ENCODE data around the gene GLE1. TPM values are rescaled to one million over a fixed set of nuclear protein-coding genes. Genes with fewer than 3 reads are reported as not detected.
"Not testable (repeated sequence)": the region's sequence is repeated elsewhere in the genome, so short reads cannot be mapped to it uniquely, and the experiment has no call there.

Gene GLE1
- total RNA-seq, 1 experiment from 2014 or later: 74.2 TPM

GRCh38 chr9:128505414-128505765 is 871 bp downstream of the GLE1 start:
- intact Hi-C loops (cut with micrococcal nuclease; ENCODE audit: unreplicated experiment): loop anchor here (2.0 kb wide), 1 partner anchor 211 kb away; no protein-coding TSS in a partner anchor
- peak overlapping the region; percentile 93; the same call in 1 of the 2 replicates for H2AFZ ChIP-seq
- H3K4me1 ChIP-seq (replicated peaks; ENCODE audit: insufficient read depth): peaks cover 17% of the 10 kb centered on the region
- H3K9me2 ChIP-seq (ENCODE audit: insufficient read depth): no peaks in the 10 kb centered on the region
- H3K9me3 ChIP-seq (ENCODE audit: insufficient read depth, low read depth): no peaks in the 10 kb centered on the region
- no peaks in the 10 kb centered on the region for H3K27me3 ChIP-seq (ENCODE audit: insufficient read depth, low read depth)
- BruUV-seq (replicated peaks): no TSS peak
- peaks cover 10% of the 10 kb centered on the region; the same call in 1 of the 2 replicates for H3K36me3 ChIP-seq (ENCODE audit: low read depth)
- CTCF ChIA-PET: interaction anchor here (0.9 to 1.2 kb wide), 2 partner anchors 84 to 143 kb away, joined by 3 to 4 read pairs; partner anchors contain the start of gene CERCAM
- peak overlapping the region; percentile 94 for H3K4me3 ChIP-seq
- 0 out of 2 replicates have a peak, but pooled peaks cover 5% of the 10 kb centered on the region for H4K20me1 ChIP-seq (ENCODE audit: insufficient read depth)
- peak in 1 of 2 experiments; percentile 41 for DNase-seq
- peak overlapping the region; percentile 91 for H3K4me2 ChIP-seq
- peaks cover 15% of the 10 kb centered on the region; the same call in 1 of the 2 replicates for H3F3A ChIP-seq (ENCODE audit: insufficient read depth, low read depth)
- TF ChIP-seq EZH2 (IDR thresholded peaks at IDR 0.05; ENCODE audit: low read depth): no peak
- H3K27ac ChIP-seq: no peak overlapping the region; the same call in 1 of the 2 replicates
- POLR2A ChIA-PET (ENCODE audit: unreplicated experiment): interaction anchor here (0.6 to 0.7 kb wide), 2 partner anchors 130 to 201 kb away, joined by 4 to 5 read pairs; no protein-coding TSS in a partner anchor
- H3K79me2 ChIP-seq (ENCODE audit: low read depth): peaks cover 28% of the 10 kb centered on the region

DNA sequence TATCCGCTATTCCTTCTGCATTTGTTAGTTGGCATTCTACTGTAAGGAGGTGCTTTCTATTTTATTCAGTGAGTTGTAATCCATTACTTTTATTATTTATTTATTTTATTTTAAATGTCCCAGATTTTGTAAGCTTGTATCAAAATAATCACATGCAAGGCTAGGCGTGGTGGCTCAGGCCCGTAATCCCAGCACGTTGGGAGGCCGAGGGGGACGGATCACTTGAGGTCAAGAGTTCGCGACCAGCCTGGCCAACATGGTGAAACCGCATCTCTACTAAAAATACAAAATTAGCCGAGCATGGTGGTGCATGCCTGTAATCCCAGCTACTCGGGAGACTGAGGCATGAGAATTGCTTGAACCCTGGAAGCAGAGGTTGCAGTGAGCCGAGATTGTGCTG is 1.4 kb downstream of the GLE1 start:
- CTCF ChIA-PET; H3K27ac ChIP-seq; H3K36me3 ChIP-seq (ENCODE audit: low read depth); H3K9me2 ChIP-seq (ENCODE audit: insufficient read depth); H4K20me1 ChIP-seq (ENCODE audit: insufficient read depth); H2AFZ ChIP-seq; DNase-seq; H3K9me3 ChIP-seq (ENCODE audit: insufficient read depth, low read depth); POLR2A ChIA-PET (ENCODE audit: unreplicated experiment); H3K27me3 ChIP-seq (ENCODE audit: insufficient read depth, low read depth); BruUV-seq (replicated peaks): not testable (repeated sequence)
- Histone ChIP-seq H3K4me2 (peak overlapping the region; percentile 91), H3F3A (ENCODE audit: insufficient read depth, low read depth) (peaks cover 15% of the 10 kb centered on the region; the same call in 1 of the 2 replicates), H3K4me3 (peak overlapping the region; percentile 94; the same call in 1 of the 2 replicates), H3K79me2 (ENCODE audit: low read depth) (peaks cover 28% of the 10 kb centered on the region), H3K4me1 (replicated peaks; ENCODE audit: insufficient read depth) (peaks cover 17% of the 10 kb centered on the region)
- intact Hi-C loops (cut with micrococcal nuclease; ENCODE audit: unreplicated experiment): loop anchor here (2.0 kb wide), 1 partner anchor 211 kb away; no protein-coding TSS in a partner anchor

GRCh38 chr9:128512820-128513219 is 8.3 kb downstream of the GLE1 start:
- H3K27ac ChIP-seq: no peak overlapping the region
- no peaks in the 10 kb centered on the region for H3K9me3 ChIP-seq (ENCODE audit: insufficient read depth, low read depth)
- no peak overlapping the region for H3K4me3 ChIP-seq
- no peak overlapping the region for H3K4me2 ChIP-seq
- no TSS peak for BruUV-seq (replicated peaks)
- no peaks in the 10 kb centered on the region for H3K4me1 ChIP-seq (replicated peaks; ENCODE audit: insufficient read depth)
- intact Hi-C loops (cut with micrococcal nuclease; ENCODE audit: unreplicated experiment): no loop called here
- POLR2A ChIA-PET (ENCODE audit: unreplicated experiment): no interaction called here
- 0 out of 2 replicates have a peak, but pooled peaks cover 3% of the 10 kb centered on the region for H3F3A ChIP-seq (ENCODE audit: insufficient read depth, low read depth)
- no peaks in the 10 kb centered on the region for H3K27me3 ChIP-seq (ENCODE audit: insufficient read depth, low read depth)
- DNase-seq: no peak
- H4K20me1 ChIP-seq (ENCODE audit: insufficient read depth): no peaks in the 10 kb centered on the region
- TF ChIP-seq, protein P1, sequence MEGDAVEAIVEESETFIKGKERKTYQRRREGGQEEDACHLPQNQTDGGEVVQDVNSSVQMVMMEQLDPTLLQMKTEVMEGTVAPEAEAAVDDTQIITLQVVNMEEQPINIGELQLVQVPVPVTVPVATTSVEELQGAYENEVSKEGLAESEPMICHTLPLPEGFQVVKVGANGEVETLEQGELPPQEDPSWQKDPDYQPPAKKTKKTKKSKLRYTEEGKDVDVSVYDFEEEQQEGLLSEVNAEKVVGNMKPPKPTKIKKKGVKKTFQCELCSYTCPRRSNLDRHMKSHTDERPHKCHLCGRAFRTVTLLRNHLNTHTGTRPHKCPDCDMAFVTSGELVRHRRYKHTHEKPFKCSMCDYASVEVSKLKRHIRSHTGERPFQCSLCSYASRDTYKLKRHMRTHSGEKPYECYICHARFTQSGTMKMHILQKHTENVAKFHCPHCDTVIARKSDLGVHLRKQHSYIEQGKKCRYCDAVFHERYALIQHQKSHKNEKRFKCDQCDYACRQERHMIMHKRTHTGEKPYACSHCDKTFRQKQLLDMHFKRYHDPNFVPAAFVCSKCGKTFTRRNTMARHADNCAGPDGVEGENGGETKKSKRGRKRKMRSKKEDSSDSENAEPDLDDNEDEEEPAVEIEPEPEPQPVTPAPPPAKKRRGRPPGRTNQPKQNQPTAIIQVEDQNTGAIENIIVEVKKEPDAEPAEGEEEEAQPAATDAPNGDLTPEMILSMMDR (conservative IDR thresholded peaks at IDR 0.05): no peak
- TF ChIP-seq EZH2 (IDR thresholded peaks at IDR 0.05; ENCODE audit: low read depth): no peak
- H3K79me2 ChIP-seq (ENCODE audit: low read depth): 0 out of 2 replicates have a peak, but pooled peaks cover 1% of the 10 kb centered on the region
- CTCF ChIA-PET: interaction anchor here (0.6 kb wide), 1 partner anchor 113 kb away, joined by 4 read pairs; no protein-coding TSS in a partner anchor
- no peak overlapping the region for H2AFZ ChIP-seq
- no peaks in the 10 kb centered on the region for H3K9me2 ChIP-seq (ENCODE audit: insufficient read depth)
- H3K36me3 ChIP-seq (ENCODE audit: low read depth): peaks cover 39% of the 10 kb centered on the region

- Histone ChIP-seq H3K4me1 (replicated peaks; ENCODE audit: insufficient read depth) (no peaks in the 10 kb centered on the region), H3K4me2 (no peak overlapping the region), H2AFZ (no peak overlapping the region), H3K27me3 (ENCODE audit: insufficient read depth, low read depth) (no peaks in the 10 kb centered on the region), H3K9me2 (ENCODE audit: insufficient read depth) (no peaks in the 10 kb centered on the region), H3K36me3 (ENCODE audit: low read depth) (peaks cover 37% of the 10 kb centered on the region), H3K9me3 (ENCODE audit: insufficient read depth, low read depth) (no peaks in the 10 kb centered on the region), H3K4me3 (no peak overlapping the region), H3F3A (ENCODE audit: insufficient read depth, low read depth) (0 out of 2 replicates have a peak, but pooled peaks cover 12% of the 10 kb centered on the region), H4K20me1 (ENCODE audit: insufficient read depth) (no peaks in the 10 kb centered on the region), H3K27ac (no peak overlapping the region), H3K79me2 (ENCODE audit: low read depth) (0 out of 2 replicates have a peak, but pooled peaks cover 5% of the 10 kb centered on the region)
- no peak for TF ChIP-seq EZH2 (IDR thresholded peaks at IDR 0.05; ENCODE audit: low read depth)
- TF ChIP-seq, protein P1 (conservative IDR thresholded peaks at IDR 0.05): no peak
- CTCF ChIA-PET: no interaction called here
- DNase-seq: no peak
- BruUV-seq (replicated peaks): no TSS peak
- POLR2A ChIA-PET (ENCODE audit: unreplicated experiment): no interaction called here
- intact Hi-C loops (cut with micrococcal nuclease; ENCODE audit: unreplicated experiment): no loop called here
Observed at GRCh38 chr9:128521956-128522355, 17.4 kb downstream of the GLE1 start.
